HepG2 (cell line): Measurements from ENCODE around the gene ICAM2. TPM values are rescaled to one million over a fixed set of nuclear protein-coding genes. Genes with fewer than 3 reads are reported as not detected.
A peak's percentile ranks its signal among the peaks of the same experiment; 100 is the strongest.

ENCODE experiments used
- ARNT ChIP-seq: fragments of 450-650 bp; IDR thresholded peaks from 2 replicates; pipeline ENCODE4 v1.6.1; 2017
- ATF3 ChIP-seq: sonication (generic); formaldehyde crosslinking; IDR thresholded peaks from 2 replicates; pipeline ENCODE4 v1.4.0; 2020; ENCODE audit warnings: missing genetic modification reagents
- CENPT ChIP-seq: sonication (generic); formaldehyde crosslinking; IDR thresholded peaks from 2 replicates; pipeline ENCODE4 v1.8.0; 2022; ENCODE audit warnings: low read depth, mild to moderate bottlenecking, moderate library complexity, missing genetic modification reagents
- CHCHD3 ChIP-seq: sonication (generic); formaldehyde crosslinking; IDR thresholded peaks from 2 replicates; pipeline ENCODE4 v1.8.0; 2022; ENCODE audit warnings: mild to moderate bottlenecking, missing genetic modification reagents, moderate library complexity
- CREB1 ChIP-seq, 2 experiments: fragments of 450-650 bp in 1 of 2; IDR thresholded peaks; 2 replicates each; pipeline ENCODE4 v1.6.1; 2016 to 2017; ENCODE audit warnings: control low read depth in 1 of 2, mild to moderate bottlenecking in 1 of 2, missing compliant biosample characterization in 1 of 2, missing genetic modification characterization in 1 of 2
- CREM ChIP-seq, 2 experiments: sonication (generic) in 1 of 2; formaldehyde crosslinking in 1 of 2; IDR thresholded peaks; 2 replicates each; pipeline versions ENCODE4 v1.4.0 to v1.6.1; 2016 to 2020; ENCODE audit warnings: antibody characterized with exemption in 1 of 2, mild to moderate bottlenecking in 1 of 2, missing genetic modification reagents in 1 of 2
- FOXJ3 ChIP-seq: sonication (generic); formaldehyde crosslinking; IDR thresholded peaks from 2 replicates; pipeline ENCODE4 v1.4.0; 2020; ENCODE audit warnings: missing genetic modification reagents, mild to moderate bottlenecking, borderline replicate concordance
- FOXO1 ChIP-seq: sonication (generic); formaldehyde crosslinking; IDR thresholded peaks from 2 replicates; pipeline ENCODE4 v1.4.0; 2020; ENCODE audit warnings: missing genetic modification reagents
- GATAD2A ChIP-seq: IDR thresholded peaks from 2 replicates; pipeline ENCODE4 v1.6.1; 2016
- HNRNPL ChIP-seq: fragments of 200-400 bp; formaldehyde crosslinking; IDR thresholded peaks from 2 replicates; pipeline ENCODE4 v1.6.1; 2017; ENCODE audit warnings: mild to moderate bottlenecking, low read depth, low read length
- HOXA9 ChIP-seq: sonication (generic); formaldehyde crosslinking; IDR thresholded peaks from 2 replicates; pipeline ENCODE4 v1.8.1; 2022; ENCODE audit warnings: missing genetic modification reagents, mild to moderate bottlenecking, moderate library complexity, borderline replicate concordance
- IKZF4 ChIP-seq: sonication (generic); formaldehyde crosslinking; IDR thresholded peaks from 2 replicates; pipeline ENCODE4 v1.5.1; 2020; ENCODE audit warnings: borderline replicate concordance, mild to moderate bottlenecking, low read depth, missing genetic modification reagents; ENCODE audit errors: not compliant biosample characterization
- IRF2 ChIP-seq: IDR thresholded peaks from 2 replicates; pipeline ENCODE4 v1.6.1; 2018; ENCODE audit warnings: missing genetic modification reagents, missing compliant biosample characterization
- MLX ChIP-seq: IDR thresholded peaks from 2 replicates; pipeline ENCODE4 v1.6.1; 2016
- NAIF1 ChIP-seq: sonication (generic); formaldehyde crosslinking; IDR thresholded peaks from 2 replicates; pipeline ENCODE4 v1.5.0; 2020; ENCODE audit warnings: mild to moderate bottlenecking, missing genetic modification reagents, borderline replicate concordance
- NR2C2 ChIP-seq: sonication (generic); formaldehyde crosslinking; IDR thresholded peaks from 2 replicates; pipeline ENCODE4 v1.4.0; 2020; ENCODE audit warnings: missing genetic modification reagents, mild to moderate bottlenecking, moderate library complexity, borderline replicate concordance
- RBAK ChIP-seq: sonication (generic); formaldehyde crosslinking; IDR thresholded peaks from 2 replicates; pipeline ENCODE4 v1.5.1; 2020; ENCODE audit warnings: mild to moderate bottlenecking, missing genetic modification reagents
- REPIN1 ChIP-seq: sonication (generic); formaldehyde crosslinking; IDR thresholded peaks from 2 replicates; pipeline ENCODE4 v1.8.0; 2022; ENCODE audit warnings: missing genetic modification reagents, low read depth, mild to moderate bottlenecking, borderline replicate concordance
- SAP130 ChIP-seq: IDR thresholded peaks from 2 replicates; pipeline ENCODE4 v1.6.1; 2016; ENCODE audit warnings: low read depth
- SOX6 ChIP-seq, 2 experiments: fragments of 450-650 bp in 1 of 2; sonication (generic) in 1 of 2; formaldehyde crosslinking in 1 of 2; IDR thresholded peaks; 2 replicates each; pipeline versions ENCODE4 v1.4.0 to v1.6.1; 2017 to 2020; ENCODE audit warnings: antibody characterized with exemption in 1 of 2, mild to moderate bottlenecking in 1 of 2, missing genetic modification reagents in 1 of 2
- SP2 ChIP-seq: sonication (generic); formaldehyde crosslinking; IDR thresholded peaks from 2 replicates; pipeline ENCODE4 v1.5.1; 2020; ENCODE audit warnings: mild to moderate bottlenecking, missing genetic modification reagents
- THAP8 ChIP-seq: sonication (generic); formaldehyde crosslinking; IDR thresholded peaks from 2 replicates; pipeline ENCODE4 v1.5.1; 2020; ENCODE audit warnings: missing genetic modification reagents, mild to moderate bottlenecking, borderline replicate concordance
- TMF1 ChIP-seq: sonication (generic); formaldehyde crosslinking; IDR thresholded peaks from 2 replicates; pipeline ENCODE4 v1.8.1; 2022; ENCODE audit warnings: low read depth, missing genetic modification reagents
- ZMYM3 ChIP-seq: sonication (generic); formaldehyde crosslinking; IDR thresholded peaks from 2 replicates; pipeline ENCODE4 v1.5.1; 2020; ENCODE audit warnings: mild to moderate bottlenecking, missing genetic modification reagents
- ZNF292 ChIP-seq: sonication (generic); formaldehyde crosslinking; IDR thresholded peaks from 2 replicates; pipeline ENCODE4 v1.8.1; 2022; ENCODE audit warnings: mild to moderate bottlenecking, low read depth, missing genetic modification reagents, borderline replicate concordance
- ZNF501 ChIP-seq: sonication (generic); formaldehyde crosslinking; IDR thresholded peaks from 2 replicates; pipeline ENCODE4 v1.5.1; 2020; ENCODE audit warnings: mild to moderate bottlenecking, moderate library complexity, missing genetic modification reagents
- ZNF615 ChIP-seq: sonication (generic); formaldehyde crosslinking; IDR thresholded peaks from 2 replicates; pipeline ENCODE4 v1.5.0; 2020; ENCODE audit warnings: mild to moderate bottlenecking, missing genetic modification reagents, borderline replicate concordance
- ZNF839 ChIP-seq: sonication (generic); formaldehyde crosslinking; IDR thresholded peaks from 2 replicates; pipeline ENCODE4 v1.4.0; 2020; ENCODE audit warnings: missing genetic modification reagents, mild to moderate bottlenecking, borderline replicate concordance
- polyA plus RNA-seq, 8 experiments: library from polyadenylated mRNA; depleted of rRNA in 3 of 8; stranded (reverse) in 7 of 8; unstranded in 1 of 8; fragments of >200 nt; fragmentation: Illumina TruSeq in 4 of 8; extraction: Trizol in 4 of 8; gene quantifications; 2 replicates each; pipeline versions ENCODE4 v1.2.1 to v1.2.3, GENCODE V29; 2011 to 2016; ENCODE audit warnings: low read depth in 4 of 8, missing spikeins in 1 of 8, mixed read lengths in 1 of 8; ENCODE audit not compliant: insufficient read depth in 1 of 8
- total RNA-seq, 5 experiments: library from RNA; depleted of rRNA; stranded (reverse); fragments of >200 nt; fragmentation: Illumina TruSeq; extraction: Trizol; gene quantifications; 2 replicates each; pipeline ENCODE4 v1.2.3, GENCODE V29; 2016; ENCODE audit warnings: low read depth in 1 of 5
- TF ChIP-seq, protein P1 (sequence below): sonication (generic); formaldehyde crosslinking; IDR thresholded peaks from 2 replicates; pipeline ENCODE4 v1.8.0; 2022; ENCODE audit warnings: missing genetic modification reagents, mild to moderate bottlenecking, inconsistent platforms, borderline replicate concordance

The ICAM2 gene
- total and polyA plus RNA-seq, 2 of the 13 experiments (the other 11 are each of a cell fraction or from before 2014, with no cell fraction given): 10.9 to 20.8 TPM

- TF ChIP-seq MLX (CRISPR knock-in tag) (no peak), ARNT (no peak), TMF1 (CRISPR knock-in tag) (no peak), FOXO1 (CRISPR knock-in tag) (peak; percentile 74; the same call in 1 of the 2 replicates), CREM (IDR thresholded peaks at IDR 0.05) (no peak), CREM (CRISPR knock-in tag; IDR thresholded peaks at IDR 0.05) (no peak), ATF3 (CRISPR knock-in tag) (0 out of 2 replicates have a peak, but pooled peaks have one; percentile 10), RBAK (no peak), ZNF615 (CRISPR knock-in tag) (no peak), SAP130 (peak; percentile 58), REPIN1 (no peak), CREB1 (IDR thresholded peaks at IDR 0.05) (peak; percentile 68), CREB1 (CRISPR knock-in tag; IDR thresholded peaks at IDR 0.05) (no peak), IKZF4 (no peak), ZMYM3 (CRISPR knock-in tag) (peak; percentile 59; the same call in 1 of the 2 replicates), CENPT (CRISPR knock-in tag) (no peak), SP2 (no peak), ZNF501 (CRISPR knock-in tag) (peak; percentile 62; the same call in 1 of the 2 replicates), CHCHD3 (CRISPR knock-in tag) (no peak), SOX6 (IDR thresholded peaks at IDR 0.05) (no peak), SOX6 (CRISPR knock-in tag; IDR thresholded peaks at IDR 0.05) (peak; percentile 55; the same call in 1 of the 2 replicates), FOXJ3 (CRISPR knock-in tag) (no peak), GATAD2A (CRISPR knock-in tag) (peak; percentile 91), HOXA9 (CRISPR knock-in tag) (no peak), IRF2 (CRISPR knock-in tag) (0 out of 2 replicates have a peak, but pooled peaks have one; percentile 58), HNRNPL (no peak), NAIF1 (CRISPR knock-in tag) (no peak), THAP8 (no peak), ZNF292 (CRISPR knock-in tag) (no peak), NR2C2 (CRISPR knock-in tag) (peak; percentile 52; the same call in 1 of the 2 replicates), ZNF839 (no peak)
- TF ChIP-seq, protein P1, sequence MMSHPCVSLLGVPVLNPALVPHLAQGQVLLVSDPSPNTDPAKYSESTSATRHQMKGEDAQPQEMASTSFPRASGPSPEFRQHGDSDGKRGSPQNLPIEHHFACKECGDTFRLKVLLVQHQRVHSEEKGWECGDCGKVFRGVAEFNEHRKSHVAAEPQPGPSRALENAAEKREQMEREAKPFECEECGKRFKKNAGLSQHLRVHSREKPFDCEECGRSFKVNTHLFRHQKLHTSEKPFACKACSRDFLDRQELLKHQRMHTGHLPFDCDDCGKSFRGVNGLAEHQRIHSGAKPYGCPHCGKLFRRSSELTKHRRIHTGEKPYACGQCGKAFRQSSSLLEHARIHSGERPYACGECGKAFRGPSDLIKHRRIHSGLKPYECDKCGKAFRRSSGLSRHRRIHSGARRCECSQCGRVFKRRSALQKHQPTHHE (CRISPR knock-in tag): no peak
Observed at GRCh38 chr17:63956296-63956920, 64.0 kb downstream of the ICAM2 start (continued).
